Keratinocyte (primary cell): ENCODE measurements around the gene SLC25A21. TPM values are rescaled to one million over a fixed set of nuclear protein-coding genes. Genes with fewer than 3 reads are reported as not detected.

Source experiments
- DNase-seq: peaks from one replicate; pipeline ENCODE4 v3.0.0-alpha.2; 2011; ENCODE audit warnings: low read depth, missing footprints, low spot score
- FAIRE-seq: peaks from 2 replicates; lab custom pipeline; 2011; peaks lifted over from hg19 to GRCh38; lab: Jason Lieb, UNC
- H2AFZ ChIP-seq: 2 replicates; pipeline ENCODE4 v1.6.0; 2012; ENCODE audit warnings: low read length, control low read depth, inconsistent platforms; ENCODE audit not compliant: control insufficient read depth
- H3K27ac ChIP-seq: 2 replicates; pipeline ENCODE4 v1.5.1; 2011; ENCODE audit warnings: low read length; ENCODE audit not compliant: control insufficient read depth, insufficient read depth
- H3K27me3 ChIP-seq: 3 replicates; pipeline ENCODE4 v1.6.0; 2011; ENCODE audit warnings: low read length; ENCODE audit not compliant: control insufficient read depth, insufficient read depth; ENCODE audit errors: extremely low read depth
- H3K36me3 ChIP-seq, 2 experiments: 2 replicates in 1 of 2; 3 replicates in 1 of 2; pipeline ENCODE4 v1.5.1; 2011; ENCODE audit warnings: low read length in 2 of 2, mild to moderate bottlenecking in 1 of 2; ENCODE audit not compliant: control insufficient read depth in 2 of 2, insufficient read depth in 2 of 2; ENCODE audit errors: extremely low read depth in 1 of 2
- H3K4me1 ChIP-seq: 3 replicates; pipeline ENCODE4 v1.5.1; 2011; ENCODE audit warnings: low read length; ENCODE audit not compliant: control insufficient read depth, insufficient read depth; ENCODE audit errors: extremely low read depth
- H3K4me2 ChIP-seq: 3 replicates; pipeline ENCODE4 v1.6.0; 2011; ENCODE audit warnings: low read depth, low read length; ENCODE audit not compliant: control insufficient read depth, insufficient read depth; ENCODE audit errors: extremely low read depth
- H3K4me3 ChIP-seq, 3 experiments: fragments of 200-600 bp in 1 of 3; sonication (generic) in 1 of 3; 2 replicates in 2 of 3; 3 replicates in 1 of 3; pipeline ENCODE4 v1.5.1; 2011 to 2016; ENCODE audit warnings: low read length in 3 of 3, mild to moderate bottlenecking in 3 of 3, control low read depth in 2 of 3, inconsistent platforms in 1 of 3, low read depth in 1 of 3, mixed read lengths in 1 of 3, mixed run types in 1 of 3, moderate library complexity in 1 of 3; ENCODE audit not compliant: control insufficient read depth in 2 of 3, insufficient read depth in 2 of 3; ENCODE audit errors: extremely low read depth in 1 of 3
- H3K79me2 ChIP-seq: 2 replicates; pipeline ENCODE4 v1.6.0; 2012; ENCODE audit warnings: low read length; ENCODE audit not compliant: control insufficient read depth, insufficient read depth
- H3K9ac ChIP-seq: 3 replicates; pipeline ENCODE4 v1.6.0; 2011; ENCODE audit warnings: low read length; ENCODE audit not compliant: control insufficient read depth, insufficient read depth; ENCODE audit errors: extremely low read depth
- H3K9me1 ChIP-seq: 3 replicates; pipeline ENCODE4 v1.6.0; 2011; ENCODE audit warnings: low read length; ENCODE audit not compliant: control insufficient read depth, insufficient read depth; ENCODE audit errors: extremely low read depth
- H3K9me3 ChIP-seq: 2 replicates; pipeline ENCODE4 v1.5.1; 2012; ENCODE audit warnings: low read depth, low read length; ENCODE audit not compliant: control insufficient read depth
- H4K20me1 ChIP-seq: 3 replicates; pipeline ENCODE4 v1.6.0; 2011; ENCODE audit warnings: low read length; ENCODE audit not compliant: control insufficient read depth, insufficient read depth; ENCODE audit errors: extremely low read depth
- CTCF ChIP-seq, 3 experiments: IDR thresholded peaks in 1 of 3; conservative IDR thresholded peaks in 1 of 3; optimal IDR thresholded peaks in 1 of 3; 2 replicates in 2 of 3; 3 replicates in 1 of 3; pipeline versions ENCODE3 to v1.5.1; 2011; ENCODE audit warnings: low read length in 3 of 3, mild to moderate bottlenecking in 3 of 3, moderate library complexity in 2 of 3, control low read depth in 1 of 3, inconsistent platforms in 1 of 3; ENCODE audit not compliant: insufficient read depth in 2 of 3; ENCODE audit errors: extremely low read depth in 1 of 3
- EZH2 ChIP-seq: IDR thresholded peaks from one replicate; pipeline ENCODE4 v1.6.1; 2012; ENCODE audit warnings: inconsistent platforms, mild to moderate bottlenecking, low read length, moderate library complexity
- dilution Hi-C: fragments of 300-500 bp; cut with MboI; formaldehyde crosslinking; loops from one replicate; pipeline ENCODE4 v1.7.0; 2020; ENCODE audit warnings: low sequenced_read_pairs; ENCODE audit not compliant: extremely low pct_ligation_motif_present
- polyA plus RNA-seq, 5 experiments: library from polyadenylated mRNA; depleted of rRNA in 3 of 5; stranded (reverse) in 3 of 5; stranded (forward) in 1 of 5; unstranded in 1 of 5; fragments of >200 nt; gene quantifications; 1 replicate in 1 of 5; 2 replicates in 3 of 5; 3 replicates in 1 of 5; pipeline versions ENCODE4 v1.2.1 to v1.2.3, GENCODE V29; 2011 to 2012; ENCODE audit warnings: missing spikeins in 2 of 5, low read depth in 1 of 5, low replicate concordance in 1 of 5

Gene SLC25A21
- polyA plus RNA-seq, 1 donor (not counting 4 experiments of a cell fraction or from before 2014, with no cell fraction given): 0.66 TPM

DNA sequence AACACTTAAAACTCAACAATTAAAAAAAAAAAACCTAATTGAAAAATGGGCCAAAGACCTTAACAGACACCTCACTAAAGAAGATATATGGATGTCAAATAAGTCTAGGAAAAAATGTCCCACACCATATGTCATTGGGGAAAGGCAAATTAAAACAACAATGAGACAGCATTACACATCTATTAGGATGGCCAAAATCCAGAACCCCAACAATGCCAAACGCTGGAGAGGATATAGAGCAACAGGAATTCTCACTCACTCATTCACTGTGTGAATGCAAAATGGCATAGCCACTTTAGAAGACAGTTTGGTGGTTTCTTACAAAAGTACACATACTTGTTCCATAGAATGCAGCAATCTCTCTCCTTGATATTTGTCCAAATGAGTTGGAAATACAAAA is 173.7 kb downstream of the SLC25A21 start:
- no peak overlapping the region for H3K4me3 ChIP-seq
- dilution Hi-C loops: no loop called here

DNA sequence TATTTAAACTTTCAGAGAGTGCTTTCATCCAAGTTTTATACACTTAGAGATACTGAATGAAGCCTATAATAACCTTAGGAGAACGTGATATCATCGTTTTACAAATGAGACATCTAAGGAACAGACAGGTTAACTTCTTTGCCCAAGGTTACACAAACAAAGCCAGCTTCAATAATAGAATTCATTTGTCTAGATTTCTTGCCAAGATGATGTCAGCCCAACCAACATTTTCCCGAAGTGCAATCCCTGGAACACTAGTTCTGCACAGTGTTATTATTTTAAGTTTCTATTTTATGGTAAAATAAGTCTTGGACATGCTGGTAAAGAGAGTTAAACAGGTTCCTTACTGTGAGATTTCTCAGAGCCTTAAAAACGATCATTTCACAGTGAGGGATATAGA is 174.6 kb downstream of the SLC25A21 start:
- H3K9me1 ChIP-seq: no peaks in the 10 kb centered on the region
- TF ChIP-seq EZH2 (no peak), CTCF (optimal IDR thresholded peaks at IDR 0.05 in 1 of 3, IDR thresholded peaks at IDR 0.05 in 1 of 3, conservative IDR thresholded peaks at IDR 0.05 in 1 of 3; ENCODE audit: extremely low read depth in 1 of 3, insufficient read depth in 2 of 3, low read length in 3 of 3) (no peak)
- H4K20me1 ChIP-seq: no peaks in the 10 kb centered on the region
- H3K4me3 ChIP-seq: no peak overlapping the region
- no peak overlapping the region for H2AFZ ChIP-seq
- DNase-seq (no peak), FAIRE-seq (no peak)
- H3K79me2 ChIP-seq: no peaks in the 10 kb centered on the region
- H3K27ac ChIP-seq: no peak overlapping the region
- peaks cover 12% of the 10 kb centered on the region for H3K4me1 ChIP-seq
- no peaks in the 10 kb centered on the region for H3K27me3 ChIP-seq
- no peaks in the 10 kb centered on the region for H3K9me3 ChIP-seq
- H3K36me3 ChIP-seq: no peaks in the 10 kb centered on the region
- no peak overlapping the region for H3K4me2 ChIP-seq
- no peak overlapping the region for H3K9ac ChIP-seq
- dilution Hi-C loops: no loop called here

More for the DNA sequence above, 173.7 kb downstream of the SLC25A21 start:
- no peaks in the 10 kb centered on the region for H3K9me1 ChIP-seq
- H3K27me3 ChIP-seq: no peaks in the 10 kb centered on the region
- no peaks in the 10 kb centered on the region for H4K20me1 ChIP-seq
- H3K27ac ChIP-seq: no peak overlapping the region
- H3K4me2 ChIP-seq: no peak overlapping the region
- no peak overlapping the region for H3K9ac ChIP-seq
- H2AFZ ChIP-seq: no peak overlapping the region
- FAIRE-seq (no peak), DNase-seq (no peak)
- H3K36me3 ChIP-seq: no peaks in the 10 kb centered on the region
- H3K4me1 ChIP-seq: peaks cover 12% of the 10 kb centered on the region
- TF ChIP-seq CTCF (optimal IDR thresholded peaks at IDR 0.05 in 1 of 3, IDR thresholded peaks at IDR 0.05 in 1 of 3, conservative IDR thresholded peaks at IDR 0.05 in 1 of 3; ENCODE audit: extremely low read depth in 1 of 3, insufficient read depth in 2 of 3, low read length in 3 of 3): no peak
- no peak for TF ChIP-seq EZH2
- H3K79me2 ChIP-seq: no peaks in the 10 kb centered on the region
- H3K9me3 ChIP-seq: no peaks in the 10 kb centered on the region
